Gastrocnemius medialis (tissue), 4 donors: ENCODE measurements around the gene ANKRD11. TPM values are rescaled to one million over a fixed set of nuclear protein-coding genes. Genes with fewer than 3 reads are reported as not detected.

ENCODE experiments used
- ATAC-seq, 2 donors: fragments of 150-250 bp; one replicate each; pipeline ENCODE4 v1.9.1; 2016
- DNase-seq, 2 donors: peaks; one replicate each; pipeline ENCODE4 v3.0.0-alpha.2; 2019
- H3K27ac ChIP-seq, 4 donors: fragments of 200-600 bp; sonication (generic); 1 replicate in 1 of 4; 2 replicates in 3 of 4; pipeline ENCODE4 v1.5.1; 2016 to 2018; ENCODE audit warnings: mild to moderate bottlenecking in 2 of 4, moderate library complexity in 1 of 4
- H3K27me3 ChIP-seq, 3 donors: fragments of 200-600 bp; sonication (generic) in 2 of 3; 1 replicate in 1 of 3; 2 replicates in 2 of 3; pipeline versions ENCODE4 v1.5.1 to v1.6.0; 2016 to 2019; ENCODE audit warnings: mild to moderate bottlenecking in 1 of 3, moderate library complexity in 1 of 3
- H3K36me3 ChIP-seq, 2 donors: fragments of 200-600 bp; sonication (generic) in 1 of 2; one replicate each; pipeline ENCODE4 v1.5.1; 2017 to 2018
- H3K4me1 ChIP-seq, 2 donors: fragments of 200-600 bp; sonication (generic) in 1 of 2; one replicate each; pipeline ENCODE4 v1.5.1; 2016 to 2017; ENCODE audit warnings: mild to moderate bottlenecking in 2 of 2
- H3K4me3 ChIP-seq, 4 donors: fragments of 200-600 bp; sonication (generic) in 3 of 4; 1 replicate in 1 of 4; 2 replicates in 3 of 4; pipeline ENCODE4 v1.5.1; 2016 to 2019; ENCODE audit warnings: mild to moderate bottlenecking in 2 of 4
- H3K9me3 ChIP-seq, 3 donors: fragments of 200-600 bp; sonication (generic) in 2 of 3; 1 replicate in 1 of 3; 2 replicates in 2 of 3; pipeline ENCODE4 v1.5.1; 2016 to 2019
- CTCF ChIP-seq, 5 experiments: fragments of 450-650 bp in 3 of 5; fragments of 200-600 bp in 2 of 5; sonication (generic) in 2 of 5; IDR thresholded peaks in 4 of 5; conservative IDR thresholded peaks in 1 of 5; 1 replicate in 4 of 5; 2 replicates in 1 of 5; pipeline ENCODE4 v1.5.1; 2016 to 2019; ENCODE audit warnings: antibody characterized with exemption in 5 of 5, mild to moderate bottlenecking in 3 of 5, moderate library complexity in 3 of 5
- POLR2A ChIP-seq, 2 donors: fragments of 450-650 bp; IDR thresholded peaks; one replicate each; pipeline ENCODE4 v1.6.1; 2017; ENCODE audit warnings: antibody characterized with exemption in 2 of 2, mild to moderate bottlenecking in 2 of 2, moderate library complexity in 2 of 2
- in situ Hi-C, 4 donors: fragments of 200-750 bp; cut with MboI; loops; one replicate each; pipeline versions ENCODE4 v1.15.0 to v1.8.0; 2017; ENCODE audit warnings: low sequenced_read_pairs in 4 of 4
- intact Hi-C: fragments of 100-400 bp; cut with DNase I; formaldehyde crosslinking; loops from one replicate; pipeline ENCODE4 v1.15.1; 2023; ENCODE audit warnings: low total_unique reads
- total RNA-seq, 4 donors: library from RNA; depleted of rRNA; stranded (reverse); fragments of >200 nt; gene quantifications; one replicate each; pipeline versions ENCODE4 v1.1.0 to v1.2.3, GENCODE V29; 2016

The ANKRD11 gene
- total RNA-seq, 4 donors from 2014 or later = 26.0 to 77.0 (median 55.0) TPM

GRCh38 chr16:89519881-89520280, 29.5 kb upstream of the ANKRD11 start:
- H3K9me3 ChIP-seq = no peaks in the 10 kb centered on the region
- intact Hi-C loops = no loop called here
- TF ChIP-seq CTCF (IDR thresholded peaks at IDR 0.05 in 4 of 5, conservative IDR thresholded peaks at IDR 0.05 in 1 of 5) = no peak
- TF ChIP-seq POLR2A (IDR thresholded peaks at IDR 0.05) = no peak
- no peak overlapping the region for H3K4me3 ChIP-seq
- peaks cover 4 to 5% of the 10 kb centered on the region in 2 donors for H3K4me1 ChIP-seq
- peaks cover 0 to 62% of the 10 kb centered on the region in 2 donors for H3K36me3 ChIP-seq
- ATAC-seq (no peak), DNase-seq (no peak)
- in situ Hi-C loops = loop anchor here in 2 of 4 donors (25.0 kb wide), 2 partner anchors 183 to 283 kb away; no protein-coding TSS in a partner anchor
- no peaks in the 10 kb centered on the region for H3K27me3 ChIP-seq
- no peak overlapping the region for H3K27ac ChIP-seq

- no peaks in the 10 kb centered on the region for H3K9me3 ChIP-seq
- peaks cover 0 to 69% of the 10 kb centered on the region in 2 donors for H3K36me3 ChIP-seq
- intact Hi-C loops = no loop called here
- no peak for ATAC-seq
- H3K4me1 ChIP-seq = no peaks in the 10 kb centered on the region
- no peak for DNase-seq
- TF ChIP-seq CTCF (IDR thresholded peaks at IDR 0.05 in 4 of 5, conservative IDR thresholded peaks at IDR 0.05 in 1 of 5) = no peak
- no peak overlapping the region for H3K4me3 ChIP-seq
- no peak overlapping the region for H3K27ac ChIP-seq
- H3K27me3 ChIP-seq = no peaks in the 10 kb centered on the region
- in situ Hi-C loops = loop anchor here in 2 of 4 donors (25.0 kb wide), 2 partner anchors 180 to 280 kb away; no protein-coding TSS in a partner anchor
These were observed 26.8 kb upstream of the ANKRD11 start for GRCh38 chr16:89517128-89517527.

- Histone ChIP-seq H3K4me1 (peaks cover 11% of the 10 kb centered on the region in 2 donors), H3K27me3 (no peaks in the 10 kb centered on the region), H3K36me3 (peaks cover 0 to 57% of the 10 kb centered on the region in 2 donors), H3K27ac (no peak overlapping the region), H3K9me3 (no peaks in the 10 kb centered on the region), H3K4me3 (no peak overlapping the region)
- no peak for ATAC-seq
- in situ Hi-C loops = loop anchor here in 2 of 4 donors (25.0 kb wide), 2 partner anchors 175 to 275 kb away; no protein-coding TSS in a partner anchor
- DNase-seq = no peak
- TF ChIP-seq POLR2A (IDR thresholded peaks at IDR 0.05) = no peak
- TF ChIP-seq CTCF (IDR thresholded peaks at IDR 0.05 in 4 of 5, conservative IDR thresholded peaks at IDR 0.05 in 1 of 5) = no peak
- intact Hi-C loops = no loop called here
These were observed 22.1 kb upstream of the ANKRD11 start for GRCh38 chr16:89512453-89512852.

GRCh38 chr16:89511374-89511773, 21.0 kb upstream of the ANKRD11 start:
- Histone ChIP-seq H3K36me3 (peaks cover 0 to 54% of the 10 kb centered on the region in 2 donors), H3K27ac (no peak overlapping the region), H3K27me3 (no peaks in the 10 kb centered on the region), H3K4me3 (no peak overlapping the region), H3K9me3 (no peaks in the 10 kb centered on the region), H3K4me1 (peaks cover 19 to 20% of the 10 kb centered on the region in 2 donors)
- no peak for TF ChIP-seq CTCF (IDR thresholded peaks at IDR 0.05 in 4 of 5, conservative IDR thresholded peaks at IDR 0.05 in 1 of 5)
- TF ChIP-seq POLR2A (IDR thresholded peaks at IDR 0.05) = no peak
- intact Hi-C loops = no loop called here
- DNase-seq (no peak), ATAC-seq (no peak)
- in situ Hi-C loops = loop anchor here in 2 of 4 donors (25.0 kb wide), 2 partner anchors 174 to 274 kb away; no protein-coding TSS in a partner anchor

GRCh38 chr16:89510526-89510925, 20.2 kb upstream of the ANKRD11 start:
- intact Hi-C loops = no loop called here
- Histone ChIP-seq H3K27ac (no peak overlapping the region), H3K4me3 (no peak overlapping the region), H3K9me3 (no peaks in the 10 kb centered on the region), H3K27me3 (no peaks in the 10 kb centered on the region), H3K4me1 (peaks cover 26% of the 10 kb centered on the region in 2 donors), H3K36me3 (peaks cover 0 to 47% of the 10 kb centered on the region in 2 donors)
- in situ Hi-C loops = loop anchor here in 2 of 4 donors (25.0 kb wide), 2 partner anchors 173 to 273 kb away; no protein-coding TSS in a partner anchor
- ATAC-seq (no peak), DNase-seq (no peak)
- TF ChIP-seq POLR2A (IDR thresholded peaks at IDR 0.05) (no peak), CTCF (IDR thresholded peaks at IDR 0.05 in 4 of 5, conservative IDR thresholded peaks at IDR 0.05 in 1 of 5) (no peak)
